ENCODE results near the gene HIRA. TPM values are rescaled to one million over a fixed set of nuclear protein-coding genes. Genes with fewer than 3 reads are reported as not detected.
A peak's percentile ranks its signal among the peaks of the same experiment; 100 is the strongest.

HIRA gene
- total and polyA plus RNA-seq, 9 of the 15 experiments (the other 6 are each of a cell fraction or from before 2014, with no cell fraction given), result 0.96 to 132 (median 58.4) TPM

- TSS peak; percentile 32 for BruUV-seq (replicated peaks)
- TF ChIP-seq TAF1 (IDR thresholded peaks at IDR 0.05; ENCODE audit: control insufficient read depth, extremely low read depth, insufficient read depth, low read length, severe bottlenecking), result no peak
- no peak for TF ChIP-seq GABPB2 (CRISPR knock-in tag; conservative IDR thresholded peaks at IDR 0.05)
- TF ChIP-seq, protein P1, sequence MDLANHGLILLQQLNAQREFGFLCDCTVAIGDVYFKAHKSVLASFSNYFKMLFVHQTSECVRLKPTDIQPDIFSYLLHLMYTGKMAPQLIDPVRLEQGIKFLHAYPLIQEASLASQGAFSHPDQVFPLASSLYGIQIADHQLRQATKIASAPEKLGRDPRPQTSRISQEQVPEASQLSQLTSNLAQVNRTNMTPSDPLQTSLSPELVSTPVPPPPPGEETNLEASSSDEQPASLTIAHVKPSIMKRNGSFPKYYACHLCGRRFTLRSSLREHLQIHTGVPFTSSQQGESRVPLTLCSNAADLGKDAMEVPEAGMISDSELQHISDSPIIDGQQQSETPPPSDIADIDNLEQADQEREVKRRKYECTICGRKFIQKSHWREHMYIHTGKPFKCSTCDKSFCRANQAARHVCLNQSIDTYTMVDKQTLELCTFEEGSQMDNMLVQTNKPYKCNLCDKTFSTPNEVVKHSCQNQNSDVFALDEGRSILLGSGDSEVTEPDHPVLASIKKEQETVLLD (IDR thresholded peaks at IDR 0.05), result peak; percentile 33; the same call in 1 of the 2 replicates
- TF ChIP-seq ID3 (CRISPR knock-in tag; IDR thresholded peaks at IDR 0.05), result no peak
- no peak for TF ChIP-seq ID3 (tag; IDR thresholded peaks at IDR 0.05)
- TF ChIP-seq HEY1 (CRISPR knock-in tag; IDR thresholded peaks at IDR 0.05; ENCODE audit: borderline replicate concordance), result 0 out of 2 replicates have a peak, but pooled peaks have one; percentile 24
- TF ChIP-seq, protein P2, sequence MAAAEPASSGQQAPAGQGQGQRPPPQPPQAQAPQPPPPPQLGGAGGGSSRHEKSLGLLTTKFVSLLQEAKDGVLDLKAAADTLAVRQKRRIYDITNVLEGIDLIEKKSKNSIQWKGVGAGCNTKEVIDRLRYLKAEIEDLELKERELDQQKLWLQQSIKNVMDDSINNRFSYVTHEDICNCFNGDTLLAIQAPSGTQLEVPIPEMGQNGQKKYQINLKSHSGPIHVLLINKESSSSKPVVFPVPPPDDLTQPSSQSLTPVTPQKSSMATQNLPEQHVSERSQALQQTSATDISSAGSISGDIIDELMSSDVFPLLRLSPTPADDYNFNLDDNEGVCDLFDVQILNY (CRISPR knock-in tag; IDR thresholded peaks at IDR 0.05), result no peak
- no peak for TF ChIP-seq BRCA1 (IDR thresholded peaks at IDR 0.05)
- TF ChIP-seq BRCA1 (CRISPR knock-in tag; IDR thresholded peaks at IDR 0.05), result no peak
- no peak for TF ChIP-seq ZBTB34 (CRISPR knock-in tag; IDR thresholded peaks at IDR 0.05)
- TF ChIP-seq STAT6 (CRISPR knock-in tag; IDR thresholded peaks at IDR 0.05), result no peak
- TF ChIP-seq ZNF384 (IDR thresholded peaks at IDR 0.05; ENCODE audit: low read depth, low read length), result no peak
- TF ChIP-seq MAFF (IDR thresholded peaks at IDR 0.05; ENCODE audit: low read length), result no peak
Measured at GRCh38 chr22:19446603-19447329, 15.2 kb upstream of the HIRA start.

More at GRCh38 chr22:19446603-19447329, 15.2 kb upstream of the HIRA start:
- intact Hi-C loops (cut with micrococcal nuclease) (loop anchor here (1.0 to 10.0 kb wide), 7 partner anchors 14 to 228 kb away; partner anchors contain the start of genes CDC45, MRPL40 and UFD1), in situ Hi-C loops (cut with MboI) (no loop called here)
- CTCF ChIA-PET (ENCODE audit: low intra/inter-chr PET ratio), result no interaction called here
- ATAC-seq (peak; percentile 54), DNase-seq (ENCODE audit: extremely low read depth in 1 of 4, low spot score in 3 of 4) (peak in 1 of 4 experiments; percentile 76), FAIRE-seq (peak; percentile 35)
- Histone ChIP-seq H3K4me3 (peak overlapping the region; percentile 73), H3K4me1 (replicated peaks in 1 of 2; ENCODE audit: control insufficient read depth in 2 of 2, insufficient read depth in 2 of 2, low read length in 2 of 2) (peaks cover 27 to 38% of the 10 kb centered on the region in 2 experiments), H3K9me1 (ENCODE audit: control insufficient read depth, insufficient read depth, low read length) (no peaks in the 10 kb centered on the region), H3K27me3 (ENCODE audit: control insufficient read depth in 2 of 2, insufficient read depth in 2 of 2, low read length in 2 of 2) (no peaks in the 10 kb centered on the region), H3K27ac (ENCODE audit: extremely low read depth, low read depth, low read length) (peak overlapping the region; percentile 86), H3K9ac (ENCODE audit: insufficient read depth in 1 of 2, low read depth in 2 of 2, low read length in 2 of 2) (peak overlapping the region; percentile 89 to 97), H3K4me2 (ENCODE audit: insufficient read depth, low read length) (peak overlapping the region; percentile 97), H4K20me1 (replicated peaks; ENCODE audit: control insufficient read depth, insufficient read depth, low read length) (peaks cover 26% of the 10 kb centered on the region), H3K79me2 (ENCODE audit: control insufficient read depth, insufficient read depth, low read length) (peaks cover 63% of the 10 kb centered on the region), H2AFZ (ENCODE audit: low read depth, low read length) (peak overlapping the region; percentile 94), H3K9me3 (replicated peaks; ENCODE audit: control insufficient read depth, insufficient read depth, low read depth, low read length) (no peaks in the 10 kb centered on the region), H3K36me3 (ENCODE audit: control insufficient read depth, insufficient read depth, low read length) (peaks cover 84% of the 10 kb centered on the region)
- POLR2A ChIA-PET, result interaction anchor here (0.5 to 11.7 kb wide), 25 partner anchors 9 to 1390 kb away, joined by 3 to 284 read pairs (median 4); partner anchors contain the start of genes CDC45, HIRA, MRPL40 and UFD1
- WGBS (ENCODE audit: insufficient coverage, low coverage, missing lambda C conversion rate), result 25% methylated on average over 22 of the region's 22 CpGs
